ENCODE results near the gene TREM1.

TREM1 gene

DNA sequence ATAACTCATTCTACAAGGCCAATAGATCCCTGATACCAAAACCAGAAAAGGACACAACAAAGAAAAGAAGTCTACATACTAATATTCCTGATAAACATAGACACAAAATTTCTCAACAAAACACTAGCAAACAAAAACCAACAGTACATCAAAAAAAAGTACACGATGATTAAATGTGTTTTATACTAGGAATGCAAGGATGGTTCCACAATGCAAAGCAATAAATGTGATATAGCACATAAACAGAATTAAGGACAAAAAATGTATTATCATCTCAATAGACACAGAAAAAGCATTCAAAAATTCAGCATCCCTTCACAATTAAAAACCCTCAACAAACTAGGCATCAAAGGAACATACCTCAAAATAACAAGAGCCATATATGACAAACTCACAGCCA lies 23.2 kb downstream of the TREM1 start:
- no peak overlapping the region for H3K4me3 ChIP-seq (ENCODE audit: low read depth, low read length)
- DNase-seq (ENCODE audit: low read depth): no peak
- TF ChIP-seq, protein P1, sequence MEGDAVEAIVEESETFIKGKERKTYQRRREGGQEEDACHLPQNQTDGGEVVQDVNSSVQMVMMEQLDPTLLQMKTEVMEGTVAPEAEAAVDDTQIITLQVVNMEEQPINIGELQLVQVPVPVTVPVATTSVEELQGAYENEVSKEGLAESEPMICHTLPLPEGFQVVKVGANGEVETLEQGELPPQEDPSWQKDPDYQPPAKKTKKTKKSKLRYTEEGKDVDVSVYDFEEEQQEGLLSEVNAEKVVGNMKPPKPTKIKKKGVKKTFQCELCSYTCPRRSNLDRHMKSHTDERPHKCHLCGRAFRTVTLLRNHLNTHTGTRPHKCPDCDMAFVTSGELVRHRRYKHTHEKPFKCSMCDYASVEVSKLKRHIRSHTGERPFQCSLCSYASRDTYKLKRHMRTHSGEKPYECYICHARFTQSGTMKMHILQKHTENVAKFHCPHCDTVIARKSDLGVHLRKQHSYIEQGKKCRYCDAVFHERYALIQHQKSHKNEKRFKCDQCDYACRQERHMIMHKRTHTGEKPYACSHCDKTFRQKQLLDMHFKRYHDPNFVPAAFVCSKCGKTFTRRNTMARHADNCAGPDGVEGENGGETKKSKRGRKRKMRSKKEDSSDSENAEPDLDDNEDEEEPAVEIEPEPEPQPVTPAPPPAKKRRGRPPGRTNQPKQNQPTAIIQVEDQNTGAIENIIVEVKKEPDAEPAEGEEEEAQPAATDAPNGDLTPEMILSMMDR (IDR thresholded peaks at IDR 0.05; ENCODE audit: control insufficient read depth, extremely low read depth, insufficient read depth): no peak

DNA sequence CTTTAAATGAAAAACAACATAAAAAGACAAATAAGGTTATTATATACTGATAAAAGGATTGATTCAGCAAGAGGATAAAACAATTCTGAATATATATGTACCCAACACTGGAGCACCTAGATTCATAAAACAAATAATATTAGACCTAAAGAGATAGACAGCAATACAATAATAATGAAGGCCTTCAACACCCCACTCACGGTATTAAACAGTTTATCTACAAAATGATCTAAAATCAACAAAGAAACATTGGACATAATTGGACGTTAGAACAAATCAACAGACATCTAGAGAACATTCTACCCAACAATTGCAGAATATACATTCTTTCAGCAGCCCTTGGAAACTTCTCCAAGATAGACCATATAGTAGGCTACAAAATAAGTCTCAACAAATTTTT lies 24.1 kb downstream of the TREM1 start:
- TF ChIP-seq, protein P1 (IDR thresholded peaks at IDR 0.05; ENCODE audit: control insufficient read depth, extremely low read depth, insufficient read depth): no peak
- H3K4me3 ChIP-seq (ENCODE audit: low read depth, low read length): no peak overlapping the region
- DNase-seq (ENCODE audit: low read depth): no peak

DNA sequence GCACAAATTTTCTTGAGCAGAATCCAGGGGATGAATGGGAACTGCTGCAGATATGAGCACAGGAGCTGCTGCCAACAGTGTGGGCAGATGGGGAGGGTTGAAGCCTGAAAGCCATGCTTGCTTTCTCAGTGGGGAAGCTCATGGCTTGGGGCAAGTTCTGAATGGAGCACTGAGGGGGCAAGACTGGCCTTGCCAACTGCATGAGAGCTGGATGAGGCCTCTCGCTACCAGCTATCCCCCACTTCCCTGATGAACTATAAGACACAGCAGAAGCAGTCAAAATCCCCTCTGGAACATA lies 28.3 kb downstream of the TREM1 start:
- TF ChIP-seq, protein P1 (IDR thresholded peaks at IDR 0.05; ENCODE audit: control insufficient read depth, extremely low read depth, insufficient read depth): no peak
- no peak for DNase-seq (ENCODE audit: low read depth)
- no peak overlapping the region for H3K4me3 ChIP-seq (ENCODE audit: low read depth, low read length)

DNA sequence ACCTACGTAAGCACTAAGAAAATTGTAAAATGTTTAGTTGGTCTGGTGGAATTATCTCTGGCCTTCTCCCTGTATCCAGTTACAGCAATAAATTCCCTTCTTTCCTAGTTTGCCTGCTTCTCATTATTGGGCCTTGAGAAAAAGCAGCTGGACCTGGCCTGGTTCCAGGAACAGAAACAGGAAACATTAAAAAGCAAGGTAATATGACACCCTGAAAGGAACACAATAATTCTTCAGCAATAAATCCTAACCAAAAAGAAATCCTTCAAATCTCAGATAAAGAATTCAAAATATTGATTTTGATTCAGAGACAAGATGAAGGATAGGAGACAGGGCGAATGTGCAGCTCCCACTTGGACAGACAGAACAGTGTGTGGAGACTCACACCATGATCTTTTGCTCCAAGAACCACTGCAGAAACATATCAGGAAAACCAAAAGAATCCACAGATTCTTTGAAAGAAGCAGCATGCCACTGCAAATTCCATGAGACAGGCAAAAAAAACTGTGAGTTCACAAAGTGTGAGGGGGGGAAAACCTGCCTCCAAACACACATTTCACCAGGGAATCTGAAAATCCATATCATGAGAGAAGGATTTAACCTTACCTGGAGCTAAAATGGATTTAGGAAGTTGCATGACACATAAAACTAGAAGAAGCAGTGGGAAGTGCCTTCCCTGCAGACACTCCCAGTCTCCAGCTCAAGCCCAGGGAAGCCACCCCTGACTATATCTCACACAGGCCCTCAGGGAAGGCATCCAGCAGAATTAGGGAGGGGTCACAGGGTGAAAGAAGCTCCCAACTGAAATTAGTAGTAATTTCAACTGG lies 28.9 kb downstream of the TREM1 start:
- DNase-seq (ENCODE audit: low read depth): peak; percentile 88
- no peak overlapping the region for H3K4me3 ChIP-seq (ENCODE audit: low read depth, low read length)
- TF ChIP-seq, protein P1 (IDR thresholded peaks at IDR 0.05; ENCODE audit: control insufficient read depth, extremely low read depth, insufficient read depth): no peak

DNA sequence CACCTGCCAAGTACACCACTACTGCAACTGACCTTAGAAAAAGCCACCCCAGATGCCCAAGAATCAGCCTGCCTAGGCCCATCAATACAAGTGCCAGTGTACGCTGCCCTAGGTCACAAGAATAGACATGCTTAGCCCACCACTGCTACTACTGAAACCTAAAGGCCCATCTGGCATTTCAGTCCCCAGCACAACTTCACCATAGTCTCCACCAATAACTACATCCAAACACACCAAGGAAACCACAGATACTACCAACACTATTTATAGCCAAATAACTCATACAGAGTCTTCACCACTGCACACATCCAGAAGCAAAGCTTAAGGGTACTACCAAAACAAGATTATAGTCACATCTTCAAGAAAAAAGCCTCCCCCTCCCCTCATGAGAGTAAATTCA lies 30.1 kb downstream of the TREM1 start:
- H3K4me3 ChIP-seq (ENCODE audit: low read depth, low read length): no peak overlapping the region
- TF ChIP-seq, protein P1 (IDR thresholded peaks at IDR 0.05; ENCODE audit: control insufficient read depth, extremely low read depth, insufficient read depth): no peak
- DNase-seq (ENCODE audit: low read depth): no peak

DNA sequence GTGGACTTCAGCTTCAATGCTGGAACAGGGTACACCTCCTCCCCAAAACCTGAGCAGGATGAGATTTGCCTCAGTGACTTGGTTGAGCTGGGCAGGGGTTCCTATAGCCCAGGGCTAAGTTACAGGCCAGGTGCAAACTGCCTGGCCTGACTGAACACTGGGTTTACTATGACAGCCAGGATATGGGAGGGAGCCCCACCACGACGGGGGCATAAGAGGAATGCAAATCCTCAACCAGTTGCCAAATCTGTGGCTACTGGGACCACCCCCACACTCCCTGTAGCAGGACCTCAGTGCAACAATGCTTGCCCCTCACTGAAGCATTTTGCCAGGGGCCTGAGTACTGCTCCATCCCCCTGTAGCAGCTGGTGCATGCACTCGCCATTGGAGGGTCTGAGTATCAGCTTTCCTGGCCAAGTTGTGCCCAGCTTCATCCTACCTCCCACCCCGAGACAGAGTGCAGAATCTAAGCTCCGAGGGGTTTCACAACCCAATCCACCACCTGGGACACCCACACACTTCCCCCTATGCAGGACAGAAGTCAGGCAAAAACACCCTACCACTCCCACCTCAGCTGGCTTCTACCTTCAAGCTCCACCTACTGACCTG lies 30.7 kb downstream of the TREM1 start:
- H3K4me3 ChIP-seq (ENCODE audit: low read depth, low read length): no peak overlapping the region
- no peak for DNase-seq (ENCODE audit: low read depth)
- TF ChIP-seq, protein P1 (IDR thresholded peaks at IDR 0.05; ENCODE audit: control insufficient read depth, extremely low read depth, insufficient read depth): no peak

DNA sequence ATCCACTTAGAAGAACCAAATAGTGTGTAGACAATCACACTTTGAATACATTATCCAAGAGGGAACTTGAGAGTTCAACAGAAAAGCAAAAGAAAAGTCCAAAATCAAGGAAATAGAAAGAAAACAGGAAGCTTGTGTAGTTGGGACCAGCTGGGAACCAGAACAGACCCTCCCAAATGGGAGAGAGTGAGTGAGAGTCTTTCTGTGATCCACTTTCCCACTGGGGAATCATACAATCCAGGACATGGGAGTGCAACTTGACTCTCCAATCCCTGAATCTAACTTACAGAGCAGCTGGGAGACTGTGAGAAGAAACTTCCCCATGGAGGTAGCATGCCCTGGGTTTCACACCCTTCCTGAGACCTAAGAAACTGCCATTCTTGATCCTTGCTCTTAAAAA lies 31.4 kb downstream of the TREM1 start:
- no peak overlapping the region for H3K4me3 ChIP-seq (ENCODE audit: low read depth, low read length)

More for the DNA sequence above, 31.4 kb downstream of the TREM1 start:
- no peak for DNase-seq (ENCODE audit: low read depth)
- TF ChIP-seq, protein P1 (IDR thresholded peaks at IDR 0.05; ENCODE audit: control insufficient read depth, extremely low read depth, insufficient read depth): no peak
